Stimulated activated CD4-positive, alpha-beta T cell treated with anti-CD3 and anti-CD28 coated beads, Interleukin-4, amount 100 ng/mL, for 48 hours (primary cell): ENCODE results near the gene TMEM44.
"Not testable (repeated sequence)": the region's sequence is repeated elsewhere in the genome, so short reads cannot be mapped to it uniquely, and the experiment has no call there.

Experiments used
- DNase-seq, 2 donors: peaks; one replicate each; pipeline ENCODE4 v3.0.0-alpha.2; 2020; ENCODE audit warnings: low read depth in 2 of 2

Gene TMEM44

DNA sequence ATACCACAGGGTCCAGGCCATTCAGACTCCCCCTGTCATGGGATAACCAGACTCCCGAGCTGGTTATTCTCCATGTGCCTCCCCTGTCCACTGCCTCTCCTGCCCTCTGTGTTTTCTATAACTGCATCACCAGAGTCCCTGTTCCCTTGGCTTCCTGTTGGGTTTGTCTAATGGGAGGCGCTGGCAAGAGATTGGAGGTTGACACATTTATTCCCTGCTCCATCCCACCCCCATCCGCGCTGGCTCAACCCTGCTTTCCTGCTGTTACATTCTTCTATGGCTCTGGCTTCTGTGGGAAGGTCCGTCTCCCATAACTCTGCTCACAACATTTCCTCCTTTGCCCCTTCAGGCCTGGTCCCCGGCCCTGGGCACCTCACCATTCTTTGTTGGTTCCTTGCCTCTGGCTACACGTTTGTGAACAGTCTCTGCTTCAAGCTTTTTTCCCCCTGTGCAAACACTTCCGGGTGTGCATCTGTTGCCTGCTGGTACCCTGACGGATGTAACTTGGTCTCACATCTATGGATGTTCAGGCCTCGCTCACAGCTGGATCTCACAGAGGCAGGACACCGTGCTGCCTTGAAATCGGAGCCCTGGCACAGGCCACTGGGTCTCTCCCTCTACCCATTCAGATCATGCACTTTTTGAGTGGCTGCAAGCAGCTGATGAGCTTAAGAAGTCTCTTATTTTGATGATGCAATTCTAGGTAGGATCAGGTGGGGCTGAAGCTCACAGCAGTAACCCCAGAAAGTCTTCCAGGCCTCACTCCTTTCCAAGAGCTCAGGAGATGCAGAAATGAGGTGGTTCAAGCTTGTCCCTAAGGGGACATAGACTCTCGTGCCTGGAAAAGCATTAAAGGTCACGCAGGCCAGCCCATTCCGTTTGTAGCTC is 77.8 kb downstream of the TMEM44 start:
- no peak for DNase-seq

DNA sequence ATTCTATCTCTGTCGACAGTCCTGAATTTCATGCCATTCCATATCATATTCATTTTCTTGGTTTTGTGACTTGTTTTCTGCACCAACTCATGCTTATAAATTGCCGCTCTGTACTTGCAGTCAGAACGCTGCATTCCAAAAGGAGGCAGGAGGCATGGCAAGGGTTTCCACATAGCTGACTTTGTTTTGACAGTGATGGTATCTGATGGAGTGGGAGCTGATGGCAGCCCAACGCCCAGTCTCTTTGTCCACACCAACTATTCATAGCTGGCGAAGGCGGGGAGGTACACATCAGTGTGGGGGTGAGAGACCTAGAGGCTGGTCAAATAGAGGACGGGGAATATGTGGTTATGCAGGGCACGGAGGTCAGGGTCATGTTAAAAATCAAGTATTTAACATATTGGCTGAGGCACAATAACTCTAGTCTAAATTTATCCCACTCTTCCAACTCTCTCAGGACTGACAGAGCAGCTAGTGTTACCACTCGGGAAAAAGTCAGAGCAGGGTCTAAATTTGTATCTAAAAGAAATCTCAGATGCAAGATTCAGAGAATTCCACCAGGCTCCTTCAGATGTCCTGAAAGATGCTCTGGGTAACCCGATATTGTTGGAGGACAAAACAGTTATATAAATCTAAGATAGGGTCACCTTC is 78.6 kb downstream of the TMEM44 start:
- no peak for DNase-seq

DNA sequence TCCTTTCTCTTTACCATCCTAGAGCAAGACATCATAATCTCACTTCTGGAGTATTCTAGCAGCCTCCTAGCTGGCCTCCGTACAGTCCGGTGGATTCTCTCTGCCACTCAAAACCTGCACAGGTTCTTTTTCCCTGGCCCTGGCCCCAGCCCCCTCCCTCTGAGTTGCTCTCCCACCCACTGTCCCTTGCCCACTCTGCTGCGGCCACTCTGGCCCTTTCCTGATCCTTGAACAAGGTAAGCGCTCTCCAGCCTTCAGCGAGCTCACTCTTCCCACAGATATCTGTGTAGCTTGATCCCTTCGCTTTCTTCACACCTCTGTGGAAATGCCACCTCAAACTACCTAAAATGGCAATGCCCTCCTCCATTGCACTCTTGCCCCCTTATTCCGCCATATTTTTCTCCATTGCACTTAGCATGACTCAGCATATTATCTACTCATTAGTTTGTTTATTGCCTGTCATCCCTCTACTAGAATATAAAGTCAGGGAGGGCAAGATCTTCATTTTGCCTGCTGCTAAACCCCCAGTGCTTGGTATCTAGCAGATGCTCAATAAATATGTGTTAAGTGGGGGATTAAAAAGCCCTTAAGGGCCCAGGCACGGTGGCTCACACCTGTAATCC is 80.8 kb downstream of the TMEM44 start:
- DNase-seq: no peak

DNA sequence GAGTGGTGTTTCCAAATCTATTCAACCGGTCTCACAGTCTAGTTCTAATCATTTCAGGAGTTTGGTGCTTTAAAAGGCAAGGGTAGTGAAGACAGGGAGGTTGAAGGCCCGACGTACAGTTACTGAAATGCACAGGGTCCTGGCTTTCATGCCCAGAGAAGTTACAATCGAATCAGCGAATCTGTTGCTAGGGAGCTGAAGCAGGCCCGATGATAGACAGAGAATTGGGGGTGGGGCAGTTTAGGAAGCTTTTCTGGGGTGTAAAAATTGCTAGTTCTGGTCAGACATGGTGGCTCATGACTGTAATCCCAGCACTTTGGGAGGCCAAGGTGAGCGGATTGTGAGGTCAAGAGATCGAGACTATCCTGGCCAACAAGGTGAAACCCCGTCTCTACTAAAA is 83.4 kb downstream of the TMEM44 start:
- DNase-seq: no peak

DNA sequence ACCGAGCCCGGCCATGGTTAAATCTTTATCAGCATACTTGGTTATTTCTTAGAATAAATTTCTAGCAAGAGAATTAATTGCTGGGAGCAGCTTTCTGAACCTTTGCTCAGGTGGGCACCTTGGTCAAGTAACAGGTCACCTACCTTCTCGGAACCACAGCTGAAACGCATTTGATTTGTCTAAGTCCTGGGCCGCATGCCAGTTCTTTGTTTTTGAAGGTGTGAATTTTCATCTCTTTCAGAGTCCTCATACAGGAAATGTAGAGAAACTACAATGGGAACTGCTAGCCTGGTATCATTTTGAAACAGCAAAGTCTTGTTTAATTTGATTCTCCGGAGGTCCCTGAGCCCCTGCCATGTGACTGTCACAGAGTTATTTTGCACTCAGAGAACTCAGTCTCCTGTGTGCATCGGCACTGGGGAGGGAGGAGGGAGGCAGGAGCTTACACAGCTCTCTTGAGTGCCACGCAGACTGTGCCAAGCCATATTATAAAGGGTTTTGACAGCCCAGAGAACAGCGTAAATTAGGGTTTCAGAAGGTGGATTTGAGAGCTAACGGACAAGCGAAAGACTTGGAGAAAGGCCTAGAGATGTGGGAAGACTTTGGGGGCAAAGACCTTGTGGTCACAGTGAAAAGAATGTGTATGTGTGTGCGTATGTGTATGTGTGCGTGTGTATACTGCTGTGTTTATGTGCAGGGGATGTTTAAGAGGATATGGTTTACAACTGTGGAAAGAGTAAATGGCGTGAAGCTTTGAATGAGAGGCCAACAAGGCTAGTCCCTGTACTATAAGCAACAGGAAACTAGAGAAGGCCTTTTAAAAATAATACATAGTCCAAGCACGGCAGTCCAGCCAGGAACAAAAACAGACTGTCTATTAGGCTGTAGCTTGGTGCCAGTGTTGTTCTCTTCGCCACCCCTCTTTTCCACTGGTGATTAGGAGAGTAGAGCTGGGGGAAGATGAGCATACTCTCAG is 84.6 kb downstream of the TMEM44 start:
- DNase-seq: no peak

DNA sequence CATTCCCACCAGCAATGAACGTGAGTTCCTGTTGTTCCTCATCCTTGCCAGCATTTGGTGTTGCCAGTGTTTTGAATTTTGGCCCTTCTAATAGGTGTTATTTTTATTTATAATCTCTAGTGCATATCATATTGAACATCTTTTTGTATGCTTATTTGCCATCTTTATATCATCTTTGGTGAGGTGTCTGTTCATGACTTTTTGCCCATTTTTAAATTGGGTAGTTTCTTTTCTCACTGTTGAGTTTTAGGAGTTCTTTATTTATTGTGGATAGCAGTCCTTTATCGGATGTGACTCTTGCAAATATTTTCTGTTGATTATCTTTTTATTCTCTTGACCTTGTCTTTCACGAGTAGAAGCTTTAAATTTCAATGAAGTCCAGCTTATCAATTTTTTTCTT is 86.2 kb downstream of the TMEM44 start:
- no peak for DNase-seq

DNA sequence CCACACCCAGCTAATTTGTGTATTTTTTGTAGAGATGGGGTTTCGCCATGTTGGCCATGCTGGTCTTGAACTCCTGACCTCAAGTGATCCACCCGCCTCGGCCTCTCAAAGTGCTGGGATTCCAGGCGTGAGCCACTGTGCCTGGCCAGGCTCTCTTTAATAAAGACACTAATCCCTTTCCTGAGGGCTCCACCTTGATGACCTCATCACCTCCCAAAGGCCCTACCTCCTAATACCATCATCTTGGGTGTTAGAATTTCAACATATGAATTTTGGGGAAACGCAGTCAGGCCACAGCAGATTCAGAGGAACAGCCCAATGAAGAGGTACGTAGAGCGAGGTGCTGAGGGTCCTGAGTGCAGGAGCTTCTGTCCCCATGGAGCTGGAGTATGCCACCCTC is 87.7 kb downstream of the TMEM44 start:
- DNase-seq: not testable (repeated sequence)

DNA sequence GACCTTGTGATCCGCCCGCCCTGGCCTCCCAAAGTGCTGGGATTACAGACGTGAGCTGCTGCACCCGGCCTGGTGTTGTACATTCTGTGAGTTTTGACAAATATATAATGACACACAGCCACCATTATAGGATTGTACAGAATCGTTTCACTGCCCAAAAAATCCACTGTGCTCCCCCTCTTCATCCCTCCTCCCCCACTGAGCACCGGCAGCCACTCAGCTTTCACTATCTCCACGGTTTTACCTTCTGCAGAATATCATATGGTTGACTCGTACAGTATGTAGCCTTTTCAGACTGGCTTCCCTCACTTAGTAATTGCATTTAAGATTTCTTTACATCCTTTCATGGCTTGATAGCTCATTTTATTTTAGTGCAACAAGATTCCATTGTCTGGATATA is 89.7 kb downstream of the TMEM44 start:
- no peak for DNase-seq

DNA sequence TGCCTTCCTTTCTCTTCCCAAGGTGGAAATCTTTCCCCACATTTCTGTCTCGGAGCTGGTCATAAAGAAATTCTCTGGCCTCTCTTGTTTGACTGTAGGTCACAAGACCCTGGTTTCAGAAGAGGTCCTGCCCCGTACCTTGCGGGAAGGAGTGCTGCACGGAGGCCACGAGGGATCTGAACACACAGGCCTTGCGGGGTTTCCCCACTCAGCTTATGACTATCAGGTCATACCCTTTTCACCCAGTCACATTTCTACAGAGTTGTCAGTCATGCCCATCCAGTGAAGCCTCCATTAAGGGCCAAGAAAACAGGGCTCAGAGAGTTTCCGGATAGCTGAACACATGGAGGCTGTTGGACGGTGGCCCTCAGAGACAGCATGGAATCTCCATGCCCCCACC is 91.7 kb downstream of the TMEM44 start:
- no peak for DNase-seq

DNA sequence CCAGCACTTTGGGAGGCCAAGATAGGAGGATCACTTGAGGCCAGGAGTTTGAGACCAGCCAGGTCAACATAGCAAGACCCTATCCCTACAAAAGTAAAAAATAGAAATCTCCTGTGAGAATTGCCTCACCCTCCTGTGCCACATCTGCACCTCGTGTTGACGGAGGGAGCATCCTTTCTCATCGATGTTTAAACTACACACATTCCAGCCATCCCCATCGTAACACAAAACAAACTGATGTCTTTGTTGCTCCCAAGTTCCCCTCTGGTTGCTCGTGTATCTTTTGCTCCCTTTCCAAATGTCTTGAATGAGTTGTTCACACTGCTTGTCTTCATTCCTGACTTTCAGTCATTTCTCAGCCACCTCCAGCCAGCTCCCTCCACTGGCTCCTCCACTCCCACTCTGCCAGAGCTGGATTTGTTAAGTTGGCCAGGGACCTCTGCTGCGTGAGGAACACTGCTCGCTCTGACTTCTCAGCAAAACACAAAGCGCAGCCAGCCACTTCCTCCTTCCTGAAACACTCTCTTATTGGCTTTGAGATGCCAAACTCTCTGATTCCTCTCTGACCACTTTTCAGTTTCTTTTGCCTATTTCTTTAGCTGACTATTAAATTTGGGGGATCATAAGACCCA is 92.8 kb downstream of the TMEM44 start:
- no peak for DNase-seq

DNA sequence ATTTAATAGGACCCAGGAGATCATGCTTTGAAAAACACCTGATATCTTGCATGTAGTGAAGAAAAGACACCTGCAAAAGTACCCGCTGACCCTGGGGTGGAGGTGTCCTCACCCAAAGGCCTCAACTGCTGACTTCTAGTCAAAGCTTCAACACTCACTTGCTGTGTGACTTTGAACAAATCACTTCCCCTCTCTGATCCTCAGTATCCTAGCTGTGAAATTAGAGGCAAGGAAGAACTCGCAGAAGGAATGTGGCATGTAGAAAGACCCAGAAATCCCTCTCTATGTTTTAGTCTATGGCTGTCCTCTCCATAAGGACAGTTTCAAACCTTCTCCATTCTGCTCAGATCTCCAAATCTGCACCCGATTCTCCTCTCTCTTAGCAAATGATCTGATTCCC is 93.7 kb downstream of the TMEM44 start:
- no peak for DNase-seq

DNA sequence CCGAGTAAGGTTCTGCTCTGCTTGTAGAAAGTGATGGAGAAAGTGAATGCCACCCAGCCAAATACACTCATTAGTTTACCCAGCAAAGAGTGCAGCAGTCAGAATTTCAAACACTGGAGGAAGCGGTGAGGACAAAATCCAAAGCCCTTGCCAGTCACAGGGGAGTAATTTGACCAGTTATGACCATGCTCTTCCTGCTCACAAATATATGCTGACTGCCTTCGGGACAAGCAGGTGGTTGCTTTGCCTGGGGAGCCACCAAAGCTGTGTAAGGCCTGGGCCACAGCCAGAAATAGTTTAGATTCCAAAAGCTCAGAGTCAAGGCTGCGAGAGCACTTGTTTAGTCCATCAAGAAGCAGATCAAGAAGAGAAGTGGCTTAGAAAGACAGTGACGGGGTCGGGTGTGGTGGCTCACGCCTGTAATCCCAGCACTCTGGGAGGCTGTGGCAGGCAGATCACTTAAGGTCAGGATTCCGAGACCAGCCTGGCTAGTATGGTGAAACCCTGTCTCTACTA is 95.4 kb downstream of the TMEM44 start:
- DNase-seq: no peak
